PFSK-1 (cell line): ENCODE results near the gene VTCN1.

Source experiments
- FOXP2 ChIP-seq: optimal IDR thresholded peaks from 2 replicates; pipeline ENCODE3; 2011; ENCODE audit warnings: borderline replicate concordance, control low read depth, inconsistent platforms; ENCODE audit not compliant: insufficient read depth; ENCODE audit errors: extremely low read length, extremely low read depth
- POLR2AphosphoS5 ChIP-seq: IDR thresholded peaks from 2 replicates; pipeline ENCODE4 v1.6.1; 2012; ENCODE audit warnings: low read depth, mild to moderate bottlenecking, control low read depth, low read length, moderate library complexity
- SIN3A ChIP-seq: IDR thresholded peaks from 2 replicates; pipeline ENCODE4 v1.6.1; 2012; ENCODE audit warnings: mild to moderate bottlenecking, low read length, moderate library complexity, borderline replicate concordance; ENCODE audit not compliant: insufficient read depth
- TAF1 ChIP-seq: IDR thresholded peaks from 2 replicates; pipeline ENCODE4 v1.6.1; 2012; ENCODE audit warnings: low read length, control low read depth, borderline replicate concordance; ENCODE audit not compliant: insufficient read depth
- TF ChIP-seq, protein P1 (sequence below), 2 experiments: IDR thresholded peaks; 2 replicates each; pipeline versions ENCODE4 v1.6.1 to v1.8.0; 2011 to 2012; ENCODE audit warnings: low read depth in 2 of 2, low read length in 2 of 2, control low read depth in 1 of 2, inconsistent platforms in 1 of 2, mild to moderate bottlenecking in 1 of 2, moderate library complexity in 1 of 2; ENCODE audit not compliant: insufficient read depth in 1 of 2

Gene VTCN1

DNA sequence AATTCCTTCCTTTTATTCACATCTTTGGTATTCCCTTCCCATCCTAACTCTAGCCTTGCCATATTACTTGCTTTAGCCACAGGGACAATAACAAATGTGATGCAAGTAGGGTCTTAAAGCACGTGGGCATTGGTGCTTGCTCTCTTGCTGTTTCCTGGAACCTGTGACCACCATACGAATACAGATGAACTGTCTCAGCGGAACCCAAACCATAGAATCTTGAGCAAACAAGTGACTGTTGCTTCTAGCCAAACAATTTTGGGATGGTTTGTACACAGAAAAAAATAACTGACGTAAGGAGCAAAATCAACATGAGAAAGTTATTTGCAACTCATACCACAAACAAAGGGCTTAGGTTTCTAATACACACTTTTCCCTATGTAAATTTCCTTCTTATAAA lies 15.2 kb upstream of the VTCN1 start:
- no peak for TF ChIP-seq POLR2AphosphoS5
- TF ChIP-seq, protein P1, sequence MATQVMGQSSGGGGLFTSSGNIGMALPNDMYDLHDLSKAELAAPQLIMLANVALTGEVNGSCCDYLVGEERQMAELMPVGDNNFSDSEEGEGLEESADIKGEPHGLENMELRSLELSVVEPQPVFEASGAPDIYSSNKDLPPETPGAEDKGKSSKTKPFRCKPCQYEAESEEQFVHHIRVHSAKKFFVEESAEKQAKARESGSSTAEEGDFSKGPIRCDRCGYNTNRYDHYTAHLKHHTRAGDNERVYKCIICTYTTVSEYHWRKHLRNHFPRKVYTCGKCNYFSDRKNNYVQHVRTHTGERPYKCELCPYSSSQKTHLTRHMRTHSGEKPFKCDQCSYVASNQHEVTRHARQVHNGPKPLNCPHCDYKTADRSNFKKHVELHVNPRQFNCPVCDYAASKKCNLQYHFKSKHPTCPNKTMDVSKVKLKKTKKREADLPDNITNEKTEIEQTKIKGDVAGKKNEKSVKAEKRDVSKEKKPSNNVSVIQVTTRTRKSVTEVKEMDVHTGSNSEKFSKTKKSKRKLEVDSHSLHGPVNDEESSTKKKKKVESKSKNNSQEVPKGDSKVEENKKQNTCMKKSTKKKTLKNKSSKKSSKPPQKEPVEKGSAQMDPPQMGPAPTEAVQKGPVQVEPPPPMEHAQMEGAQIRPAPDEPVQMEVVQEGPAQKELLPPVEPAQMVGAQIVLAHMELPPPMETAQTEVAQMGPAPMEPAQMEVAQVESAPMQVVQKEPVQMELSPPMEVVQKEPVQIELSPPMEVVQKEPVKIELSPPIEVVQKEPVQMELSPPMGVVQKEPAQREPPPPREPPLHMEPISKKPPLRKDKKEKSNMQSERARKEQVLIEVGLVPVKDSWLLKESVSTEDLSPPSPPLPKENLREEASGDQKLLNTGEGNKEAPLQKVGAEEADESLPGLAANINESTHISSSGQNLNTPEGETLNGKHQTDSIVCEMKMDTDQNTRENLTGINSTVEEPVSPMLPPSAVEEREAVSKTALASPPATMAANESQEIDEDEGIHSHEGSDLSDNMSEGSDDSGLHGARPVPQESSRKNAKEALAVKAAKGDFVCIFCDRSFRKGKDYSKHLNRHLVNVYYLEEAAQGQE (IDR thresholded peaks at IDR 0.05; ENCODE audit: insufficient read depth in 1 of 2, low read depth in 2 of 2, low read length in 2 of 2) = no peak
- TF ChIP-seq TAF1 = no peak
- no peak for TF ChIP-seq SIN3A

DNA sequence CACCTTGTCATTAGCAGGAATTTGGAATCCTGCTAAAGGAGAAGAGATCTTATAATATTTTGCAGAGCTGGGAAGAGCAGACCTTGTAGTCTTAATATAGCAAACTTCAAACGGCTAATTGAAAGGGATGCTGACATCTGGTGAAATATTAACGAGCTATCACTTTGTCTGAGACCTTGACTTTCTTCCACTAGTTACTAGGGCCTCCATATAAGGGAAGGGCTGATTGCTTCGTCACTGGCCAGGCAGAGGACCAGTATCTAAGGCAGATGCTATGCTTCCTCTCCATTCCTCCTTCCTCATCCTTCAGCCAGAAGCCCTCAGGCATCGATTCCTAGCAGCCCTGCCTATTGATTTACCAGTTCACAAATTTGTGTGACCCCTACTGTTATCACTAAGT lies 6.0 kb upstream of the VTCN1 start:
- TF ChIP-seq TAF1 (no peak), POLR2AphosphoS5 (no peak), SIN3A (no peak), FOXP2 (no peak)
- TF ChIP-seq, protein P1 (IDR thresholded peaks at IDR 0.05; ENCODE audit: insufficient read depth in 1 of 2, low read depth in 2 of 2, low read length in 2 of 2) = no peak

DNA sequence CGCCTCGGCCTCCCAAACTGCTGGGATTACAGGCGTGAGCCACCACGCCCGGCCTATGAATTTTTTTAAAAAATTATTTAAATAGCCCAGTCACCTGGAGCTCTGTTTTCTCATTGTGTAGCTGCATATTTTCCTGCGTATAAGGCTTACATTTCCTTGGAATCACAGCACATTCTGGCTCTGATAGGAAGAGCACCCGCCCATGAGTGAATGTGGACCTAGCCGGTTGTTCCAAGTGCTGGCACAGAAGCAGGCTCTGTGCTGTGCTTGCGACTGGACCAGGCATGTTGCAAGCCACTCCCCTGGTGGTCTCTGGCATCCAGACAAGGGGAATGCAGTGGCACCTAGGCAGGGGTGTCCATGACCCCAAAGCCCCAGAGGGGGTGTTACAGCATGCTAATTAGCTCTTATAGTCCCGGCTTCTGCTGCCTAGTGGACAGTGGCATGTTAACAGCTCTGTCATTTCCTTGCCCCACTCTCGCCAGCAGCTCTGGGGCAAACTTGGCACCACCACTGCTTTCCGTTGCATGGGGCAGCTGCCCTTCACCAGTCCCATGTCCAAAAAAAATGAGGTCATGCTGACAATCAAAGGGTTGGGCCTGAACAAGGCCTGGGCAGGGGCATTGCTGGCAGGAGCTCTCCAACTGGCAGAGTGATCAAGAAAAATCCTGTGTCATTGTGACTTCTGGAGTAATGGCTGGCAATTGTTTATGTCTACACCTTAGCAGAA lies 5.2 kb upstream of the VTCN1 start:
- no peak for TF ChIP-seq FOXP2
- TF ChIP-seq, protein P1 (IDR thresholded peaks at IDR 0.05; ENCODE audit: insufficient read depth in 1 of 2, low read depth in 2 of 2, low read length in 2 of 2) = no peak
- TF ChIP-seq TAF1 = no peak
- no peak for TF ChIP-seq SIN3A
- TF ChIP-seq POLR2AphosphoS5 = no peak

DNA sequence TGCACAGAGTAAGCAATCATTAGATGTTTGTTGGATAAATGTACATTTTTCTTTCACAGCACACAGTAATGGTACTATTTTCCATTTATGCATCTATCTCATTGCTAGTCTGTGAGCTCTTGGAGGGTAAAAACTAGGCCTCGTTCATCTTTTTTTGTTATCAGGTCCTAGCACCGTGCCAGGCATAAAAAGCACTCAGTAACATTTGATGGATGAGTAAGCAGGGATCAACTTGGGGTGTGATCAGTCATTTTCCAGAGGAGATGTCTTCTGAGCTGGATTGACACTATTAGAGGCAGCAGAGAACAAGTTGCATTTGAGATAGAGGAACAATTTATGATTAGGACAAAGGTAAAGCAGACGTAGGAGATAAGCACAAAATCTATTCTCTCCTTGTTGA lies 4.3 kb upstream of the VTCN1 start:
- TF ChIP-seq POLR2AphosphoS5 (no peak), TAF1 (no peak), SIN3A (no peak), FOXP2 (no peak)
- TF ChIP-seq, protein P1 (IDR thresholded peaks at IDR 0.05; ENCODE audit: insufficient read depth in 1 of 2, low read depth in 2 of 2, low read length in 2 of 2) = no peak

DNA sequence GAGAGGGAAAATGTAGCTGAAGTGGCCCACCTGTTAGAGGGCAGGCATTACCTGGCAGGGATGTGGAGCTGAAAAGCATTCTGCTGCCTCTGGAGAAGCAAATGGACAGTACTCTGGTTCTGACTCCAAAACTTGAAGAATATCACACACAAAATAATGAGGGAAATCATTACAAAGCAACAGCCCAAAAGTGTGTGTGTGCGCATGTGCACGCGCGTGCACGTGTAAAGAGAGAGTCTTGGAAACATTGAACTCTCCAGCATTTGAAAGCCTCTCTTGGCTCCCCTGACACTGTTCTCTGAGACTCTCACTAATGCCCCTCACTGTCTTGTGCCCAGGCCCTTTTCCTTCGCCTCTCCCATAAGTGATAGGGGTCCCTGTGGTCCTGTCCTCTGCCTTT lies 2.3 kb upstream of the VTCN1 start:
- TF ChIP-seq FOXP2 (no peak), SIN3A (no peak), TAF1 (no peak), POLR2AphosphoS5 (no peak)
- TF ChIP-seq, protein P1 (IDR thresholded peaks at IDR 0.05; ENCODE audit: insufficient read depth in 1 of 2, low read depth in 2 of 2, low read length in 2 of 2) = no peak
